HG02763 (cell line): ENCODE results near the gene SRD5A1.

Experiments used
- ATAC-seq: cut with Tn5 transposase; IDR thresholded peaks from one replicate; pipeline ENCODE4 v1.9.1; 2021; ENCODE audit warnings: mild to moderate bottlenecking, moderate library complexity; ENCODE audit not compliant: unreplicated experiment

Gene SRD5A1

DNA sequence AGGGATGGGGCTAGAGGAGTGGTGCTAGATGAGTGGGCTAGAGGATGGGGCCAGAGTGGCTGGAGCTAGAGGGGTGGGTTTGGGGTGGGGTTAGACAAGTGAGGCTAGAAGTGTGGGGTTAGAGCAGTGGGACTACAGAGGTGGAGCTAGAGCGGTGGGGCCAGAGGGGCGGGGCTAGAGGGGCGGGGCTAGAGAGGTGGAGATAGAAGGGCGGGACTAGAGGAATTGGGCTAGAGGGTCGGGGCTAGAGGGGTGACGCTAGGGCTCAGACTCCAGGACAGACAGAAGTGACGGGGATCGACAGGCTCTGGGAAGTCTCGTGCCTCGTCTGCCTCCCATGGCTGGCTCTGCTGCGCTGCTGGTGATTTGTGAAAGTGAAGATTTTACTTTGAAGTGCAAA, 49.0 kb downstream of the SRD5A1 start:
- ATAC-seq: no peak

DNA sequence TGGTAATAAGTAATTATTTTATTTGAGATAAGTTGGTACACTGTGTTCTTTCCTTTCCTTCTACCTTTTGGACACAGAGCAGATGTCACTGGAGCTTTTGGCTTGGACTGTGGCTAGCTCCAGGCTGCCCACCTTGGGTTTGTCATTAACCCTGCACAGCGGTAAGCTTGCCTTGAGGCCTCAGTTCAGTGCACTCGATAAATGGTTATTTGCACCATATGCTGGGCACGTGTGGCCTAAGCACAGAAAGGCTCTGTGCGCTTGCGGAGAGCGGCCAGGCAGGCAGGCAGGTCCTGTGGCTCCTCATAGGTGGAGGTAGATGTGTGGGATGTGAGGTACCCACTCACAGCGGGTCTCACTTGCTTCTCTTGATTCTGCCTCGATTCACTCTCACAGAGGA, 50.0 kb downstream of the SRD5A1 start:
- no peak for ATAC-seq

DNA sequence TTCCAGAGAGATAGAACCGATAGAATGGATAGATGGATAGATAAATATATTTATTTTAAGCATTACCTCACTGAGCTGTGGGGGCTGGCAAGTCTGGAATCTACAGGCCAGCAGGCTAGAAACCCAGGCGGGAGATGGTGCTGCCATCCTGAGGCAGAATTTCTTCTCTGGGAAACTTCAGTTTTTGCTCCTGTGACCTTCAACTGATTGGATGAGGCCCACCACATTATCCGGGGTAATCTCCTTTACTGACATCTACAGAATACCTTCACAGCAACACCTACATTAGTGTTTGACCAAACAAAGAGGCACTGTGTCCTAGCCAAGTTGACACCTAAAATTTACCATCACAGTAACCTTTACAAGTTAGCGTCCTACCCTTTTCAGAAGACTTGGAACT, 50.8 kb downstream of the SRD5A1 start:
- no peak for ATAC-seq

DNA sequence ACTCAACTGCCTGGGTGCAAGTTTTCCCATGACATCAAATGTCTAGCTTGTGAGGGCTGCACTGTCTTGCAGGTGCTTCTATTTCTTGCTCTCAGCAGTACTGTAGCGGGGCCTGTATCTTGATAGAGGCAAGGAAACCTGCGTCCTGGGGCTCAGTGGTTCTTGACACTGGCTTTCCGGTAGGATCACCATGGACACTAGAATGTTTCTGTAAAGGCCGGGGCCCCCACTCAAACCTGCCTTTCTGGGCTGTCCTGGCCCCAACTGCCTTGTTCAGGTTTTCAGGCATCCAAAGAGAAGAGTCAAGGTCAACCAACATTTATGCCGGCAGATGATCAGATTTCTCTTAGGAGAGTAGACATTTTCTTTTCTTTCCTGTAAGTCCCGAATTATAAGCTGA, 53.3 kb downstream of the SRD5A1 start:
- no peak for ATAC-seq

DNA sequence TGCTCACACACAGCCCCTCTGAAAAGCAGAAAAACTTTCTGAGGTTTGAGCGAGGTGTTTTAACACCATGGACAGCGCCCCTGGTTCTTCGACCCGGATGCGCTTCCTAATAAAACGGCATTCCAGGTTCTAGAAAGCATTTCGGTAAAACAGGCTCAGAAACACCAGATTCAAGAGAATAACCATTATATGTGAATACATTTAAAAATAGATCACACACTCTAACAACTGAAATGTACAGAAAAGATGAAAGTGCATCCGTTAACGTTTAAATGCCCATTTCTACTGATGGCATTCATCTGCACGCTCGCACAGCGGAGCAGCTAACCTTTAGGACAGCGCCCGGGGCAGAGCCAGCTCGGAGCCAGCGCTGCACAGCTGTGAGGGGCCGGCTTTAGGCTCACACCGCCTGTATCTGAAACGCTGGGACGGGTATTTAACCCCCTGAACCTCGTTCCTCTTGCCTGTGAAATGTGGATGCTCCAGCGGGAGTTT, 53.7 kb downstream of the SRD5A1 start:
- ATAC-seq: no peak

DNA sequence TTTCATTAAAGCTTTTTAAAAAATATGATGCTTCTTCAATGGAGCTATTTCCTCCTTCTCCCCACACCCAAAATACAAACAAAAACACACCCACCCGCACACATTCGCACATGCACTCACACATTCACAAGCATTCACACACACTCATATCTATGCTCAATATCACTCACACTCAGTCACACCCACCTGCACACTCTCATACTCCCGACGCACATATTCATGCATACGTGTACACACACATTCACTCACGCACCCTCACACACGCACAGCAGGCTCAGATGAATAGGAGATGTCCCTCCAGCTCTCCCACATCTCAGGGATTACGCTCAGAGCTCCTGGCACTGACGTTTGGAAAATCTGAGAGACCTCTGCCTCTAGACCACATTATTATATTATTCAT, 54.3 kb downstream of the SRD5A1 start:
- ATAC-seq: no peak

DNA sequence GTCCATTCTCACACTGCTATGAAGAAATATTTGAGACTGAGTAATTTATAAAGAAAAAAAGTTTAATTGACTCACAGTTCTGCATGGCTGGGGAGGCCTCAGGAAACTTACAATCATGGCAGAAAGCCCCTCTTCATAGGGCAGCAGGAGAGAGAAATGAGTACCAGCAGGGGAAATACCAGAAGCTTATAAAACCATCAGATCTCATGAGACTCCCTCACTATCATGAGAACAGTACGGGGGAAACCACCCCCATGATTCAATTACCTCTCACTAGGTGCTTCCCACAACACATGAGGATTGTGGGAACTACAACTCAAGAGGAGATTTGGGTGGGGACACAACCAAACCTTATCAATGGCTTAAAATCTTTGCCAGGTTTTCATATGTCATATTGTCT, 59.7 kb downstream of the SRD5A1 start:
- ATAC-seq: no peak

DNA sequence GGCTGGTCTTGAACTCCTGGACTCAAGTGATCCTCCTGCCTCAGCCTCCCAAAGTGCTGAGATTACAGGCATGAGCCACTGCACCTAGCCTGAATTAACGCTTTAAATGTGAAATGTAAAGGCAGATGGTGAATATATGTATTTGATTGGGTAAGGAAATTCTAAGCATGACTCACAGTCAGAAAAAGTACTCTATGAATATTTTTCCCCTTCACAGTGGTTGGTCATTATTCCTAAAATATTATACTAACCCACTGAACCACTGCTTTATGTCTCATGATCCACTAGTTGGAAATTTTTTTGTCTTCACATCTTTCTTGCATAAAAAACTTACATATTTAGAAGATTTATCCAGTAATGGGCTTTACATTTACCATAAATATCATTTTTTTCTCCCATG, 65.5 kb downstream of the SRD5A1 start:
- no peak for ATAC-seq

DNA sequence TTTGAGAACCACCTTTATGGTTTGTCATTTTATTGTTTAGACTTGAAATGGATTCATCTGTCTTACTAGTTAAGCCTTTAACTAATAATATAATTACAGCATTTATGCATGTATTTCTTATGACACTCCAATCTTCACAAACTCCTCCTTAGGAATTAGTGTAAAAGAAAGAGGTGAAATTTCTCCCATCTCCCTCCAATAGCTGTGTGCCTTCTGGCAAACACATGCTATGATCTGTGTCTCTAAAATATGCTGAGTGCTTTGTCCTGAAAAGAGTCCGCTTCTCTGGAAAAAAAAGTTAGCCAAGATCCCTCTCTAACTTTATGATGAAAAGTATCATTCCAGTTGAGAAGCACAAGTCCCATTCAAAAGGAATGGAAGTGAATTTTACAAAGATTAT, 66.1 kb downstream of the SRD5A1 start:
- no peak for ATAC-seq

DNA sequence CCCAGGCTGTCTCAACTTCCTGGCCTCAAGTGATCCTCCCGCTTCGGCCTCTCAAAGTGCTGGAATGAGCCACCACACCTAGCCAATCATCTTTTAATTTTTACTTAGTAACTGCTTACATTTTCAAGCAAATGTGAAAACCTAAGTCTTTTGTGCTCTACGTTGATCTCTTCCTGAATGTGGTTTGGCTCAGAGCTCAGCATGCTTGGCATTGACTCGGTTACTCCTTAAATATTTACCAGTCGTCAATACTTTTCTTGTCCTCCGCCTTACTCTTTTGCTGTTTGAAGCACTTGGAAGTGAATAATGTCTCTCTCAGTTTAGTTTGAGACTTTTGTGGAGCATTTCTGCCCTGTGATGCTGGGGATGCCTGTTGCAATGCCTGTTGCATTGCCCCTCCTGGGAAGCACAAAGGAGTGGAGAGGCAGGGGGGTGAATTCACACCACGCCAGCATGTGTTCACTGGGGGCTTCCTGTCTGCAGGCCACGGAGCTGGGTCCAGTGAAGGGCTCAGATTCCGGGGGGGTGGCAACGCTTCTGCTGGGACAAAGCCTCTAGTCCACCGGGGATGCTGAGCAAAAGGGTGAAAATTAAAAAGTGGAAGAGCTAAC, 66.9 kb downstream of the SRD5A1 start:
- no peak for ATAC-seq

DNA sequence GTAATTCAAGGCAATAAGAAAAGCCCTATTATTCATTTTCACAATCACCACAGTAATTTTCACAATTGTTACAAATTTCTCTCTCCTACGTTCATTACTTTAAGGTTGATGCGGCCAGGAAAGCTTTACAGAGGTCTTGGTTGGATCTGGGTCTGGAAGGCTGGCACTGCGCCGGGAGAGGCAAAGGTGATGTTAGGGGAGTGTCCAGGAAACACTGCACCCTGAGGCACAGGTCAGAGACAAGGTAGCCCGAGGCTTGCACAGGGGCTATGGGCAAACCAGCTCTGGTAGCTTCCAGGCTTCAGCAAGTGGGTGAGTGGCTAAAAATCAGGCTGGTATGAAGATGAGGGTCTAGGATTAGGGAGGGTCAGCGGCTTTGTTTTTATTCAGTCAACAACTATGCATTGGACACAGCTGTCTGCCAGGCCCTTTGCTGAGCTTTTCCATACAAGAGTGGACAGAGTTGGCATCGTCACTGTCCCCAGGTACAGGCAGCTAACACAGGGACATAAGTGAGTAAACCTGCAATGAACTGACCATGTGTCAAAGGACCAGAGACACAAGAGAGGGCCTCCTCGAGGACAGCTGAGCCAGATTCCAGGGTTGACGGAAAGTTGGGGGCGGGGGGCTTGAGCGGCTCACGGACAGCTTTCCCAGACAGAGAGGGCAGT, 67.6 kb downstream of the SRD5A1 start:
- no peak for ATAC-seq

DNA sequence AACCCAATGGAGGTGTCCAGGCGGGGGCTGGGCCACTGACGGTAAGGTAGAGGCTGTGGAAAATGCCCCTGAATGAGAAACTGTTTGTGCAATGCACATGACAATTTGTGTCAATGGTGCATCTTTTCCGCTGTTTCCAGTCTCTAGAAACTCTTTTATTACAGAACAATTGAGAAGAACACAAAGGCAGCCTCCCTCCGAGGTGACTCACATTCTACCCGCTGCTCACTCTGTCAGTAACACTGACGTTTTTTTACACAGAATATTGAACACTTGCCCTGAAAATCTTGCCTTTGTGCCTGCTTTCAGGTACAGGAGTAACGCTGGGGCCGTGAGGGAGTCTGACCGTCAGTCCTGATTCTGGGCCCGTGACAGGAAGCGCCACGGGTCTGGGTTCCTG, 68.3 kb downstream of the SRD5A1 start:
- ATAC-seq: no peak

DNA sequence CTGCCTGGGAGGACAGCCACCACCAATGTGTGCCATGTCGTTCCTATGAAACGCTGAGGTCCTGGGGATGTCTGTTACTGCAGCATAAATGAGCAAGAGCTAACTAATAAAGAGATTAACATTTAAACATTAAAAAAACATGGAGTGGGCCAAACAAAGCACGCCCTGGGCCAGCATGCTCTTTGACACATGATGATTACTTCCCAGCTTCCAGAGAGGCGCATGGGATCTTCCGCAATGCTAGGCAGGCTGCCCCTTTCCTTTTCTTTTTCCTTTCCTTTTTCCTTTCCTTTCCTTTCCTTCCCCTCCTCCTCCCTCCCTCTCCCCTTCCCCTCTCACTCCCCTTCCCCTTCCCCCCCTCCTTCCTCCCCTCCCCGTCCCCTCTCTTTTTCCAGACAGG, 69.4 kb downstream of the SRD5A1 start:
- ATAC-seq: no peak

DNA sequence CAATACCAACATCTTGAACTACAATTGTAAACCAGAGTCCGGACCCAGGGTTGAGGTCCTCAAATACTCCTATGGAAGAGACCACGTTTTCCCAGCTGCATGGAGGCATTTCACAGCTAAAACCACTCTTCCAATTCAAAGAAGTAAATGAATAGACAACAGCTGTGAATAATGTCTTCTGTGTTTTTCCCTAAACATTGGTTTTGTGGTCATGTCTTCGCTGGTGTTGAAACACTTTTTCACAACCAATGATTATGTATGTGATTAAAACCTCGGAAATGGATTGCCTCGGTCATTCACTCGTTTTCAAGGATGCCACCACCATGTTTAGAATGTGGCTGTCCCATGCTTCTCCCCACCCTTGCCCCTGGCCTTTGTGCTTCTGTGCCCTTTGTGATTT, 70.6 kb downstream of the SRD5A1 start:
- no peak for ATAC-seq

DNA sequence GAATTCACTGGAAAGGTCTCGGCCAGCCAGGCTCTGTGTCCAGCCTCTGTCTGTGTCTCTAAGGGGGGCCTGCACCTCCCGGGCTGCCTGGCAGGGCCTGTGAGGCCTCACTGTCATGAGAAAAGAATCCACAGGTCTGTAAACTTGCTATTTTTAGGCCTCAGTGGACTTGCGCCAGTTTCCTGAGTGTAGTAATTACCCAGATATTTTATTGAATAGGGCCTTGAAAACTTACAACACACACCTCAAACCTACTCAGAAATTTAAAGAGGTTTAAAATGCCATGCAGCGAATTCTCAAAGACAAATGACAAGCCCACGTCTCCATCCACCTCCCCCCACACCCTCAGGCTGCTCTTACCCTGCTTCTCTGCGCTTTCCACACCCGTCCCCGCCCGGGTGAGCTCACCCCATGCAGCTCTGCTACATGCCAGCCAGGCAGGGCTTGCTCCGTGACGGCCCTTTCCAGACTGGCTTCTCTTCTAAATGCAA, 71.2 kb downstream of the SRD5A1 start:
- no peak for ATAC-seq

DNA sequence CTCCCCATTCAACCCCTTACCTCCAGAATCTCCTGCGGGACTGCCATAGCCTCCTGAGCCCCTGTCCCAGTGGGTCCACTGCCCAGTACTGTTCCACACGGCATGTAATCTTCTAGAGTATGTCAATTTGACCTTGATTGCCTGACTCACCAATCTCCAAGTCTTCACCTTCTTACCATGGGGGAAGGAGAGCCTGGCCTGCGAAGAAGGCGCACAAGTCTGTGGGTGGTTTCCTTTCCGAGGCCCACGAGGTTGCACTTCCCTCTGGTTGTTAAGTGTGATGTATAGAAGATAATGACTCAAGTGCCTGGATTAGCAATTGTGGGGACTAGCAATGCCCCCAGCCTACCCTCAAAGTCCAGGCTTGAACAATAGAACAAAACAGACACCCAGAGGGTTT, 71.8 kb downstream of the SRD5A1 start:
- no peak for ATAC-seq

DNA sequence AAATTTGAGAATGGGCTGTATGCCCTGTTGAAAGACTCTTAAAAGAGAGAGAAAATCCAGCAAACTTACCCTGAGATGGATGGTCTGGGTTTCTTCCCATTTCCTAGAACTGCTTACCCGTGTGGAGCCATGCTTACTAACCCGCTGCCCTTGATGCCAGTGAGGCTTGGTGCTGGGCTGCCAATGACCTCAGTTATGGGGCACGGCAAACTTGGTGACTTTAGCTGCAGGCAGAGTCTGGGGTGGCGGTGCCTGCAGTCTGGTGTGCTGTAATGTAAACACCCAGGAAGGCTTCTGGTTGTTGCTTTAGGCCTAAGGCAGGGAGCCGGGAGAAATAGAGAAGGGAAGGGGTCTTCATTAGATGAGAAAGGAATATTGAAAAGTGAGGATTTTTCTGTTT, 72.7 kb downstream of the SRD5A1 start:
- ATAC-seq: no peak

DNA sequence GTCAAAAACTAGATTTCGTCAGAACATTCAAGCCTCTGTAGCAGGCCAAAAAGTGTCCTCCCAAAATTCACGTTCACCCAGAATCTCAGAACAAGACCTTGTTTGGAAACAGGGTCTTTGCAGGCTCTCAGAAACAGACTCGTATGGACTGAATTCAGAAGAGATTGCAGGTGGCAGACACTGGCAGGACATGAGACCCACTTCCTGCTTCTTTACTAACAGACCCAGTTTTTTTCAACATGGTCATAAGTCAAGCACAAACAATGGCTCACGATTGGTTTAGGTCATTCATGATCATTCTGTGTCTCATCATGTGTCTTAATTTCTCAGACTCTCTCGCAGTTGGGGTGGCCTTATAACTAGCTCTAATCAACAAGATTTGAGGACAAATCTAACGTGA, 74.6 kb downstream of the SRD5A1 start:
- ATAC-seq: no peak

DNA sequence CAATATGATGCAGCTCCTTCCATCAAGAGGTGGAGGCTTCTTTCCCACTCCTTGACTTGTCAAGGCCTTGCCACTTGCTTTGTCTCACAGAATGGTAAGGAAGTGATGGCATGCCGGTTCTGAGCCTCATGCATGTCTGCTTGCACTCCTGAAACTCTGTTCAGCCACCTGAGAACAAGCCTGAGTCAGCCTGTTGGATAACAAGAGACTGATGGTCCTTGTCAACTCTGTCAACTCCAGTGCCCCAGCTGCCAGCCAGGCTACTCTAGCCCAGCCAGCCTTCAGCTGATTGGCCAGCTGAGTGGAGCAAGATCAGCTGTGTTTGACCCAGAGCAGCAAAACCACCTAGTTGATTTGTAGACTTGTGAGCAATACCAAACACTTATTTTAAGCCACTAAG, 75.6 kb downstream of the SRD5A1 start:
- no peak for ATAC-seq

DNA sequence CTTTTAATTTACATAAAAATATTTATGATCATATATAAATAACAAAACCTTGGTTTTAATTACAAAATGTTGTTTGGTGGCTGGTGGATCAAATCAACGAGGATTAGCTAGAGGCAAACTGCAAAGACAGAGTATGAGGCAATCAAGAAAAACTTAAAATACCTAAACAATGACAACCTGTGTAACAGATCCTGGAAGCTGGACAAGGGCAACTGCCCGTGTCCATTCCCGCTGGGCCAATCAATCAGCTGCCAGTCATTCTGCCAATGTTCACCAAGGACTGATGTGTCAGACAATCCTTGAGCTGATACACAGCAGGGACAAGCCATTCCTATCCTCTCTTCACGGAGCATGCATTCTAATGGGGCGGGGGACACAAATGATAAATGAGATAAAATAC, 76.8 kb downstream of the SRD5A1 start:
- ATAC-seq: no peak

DNA sequence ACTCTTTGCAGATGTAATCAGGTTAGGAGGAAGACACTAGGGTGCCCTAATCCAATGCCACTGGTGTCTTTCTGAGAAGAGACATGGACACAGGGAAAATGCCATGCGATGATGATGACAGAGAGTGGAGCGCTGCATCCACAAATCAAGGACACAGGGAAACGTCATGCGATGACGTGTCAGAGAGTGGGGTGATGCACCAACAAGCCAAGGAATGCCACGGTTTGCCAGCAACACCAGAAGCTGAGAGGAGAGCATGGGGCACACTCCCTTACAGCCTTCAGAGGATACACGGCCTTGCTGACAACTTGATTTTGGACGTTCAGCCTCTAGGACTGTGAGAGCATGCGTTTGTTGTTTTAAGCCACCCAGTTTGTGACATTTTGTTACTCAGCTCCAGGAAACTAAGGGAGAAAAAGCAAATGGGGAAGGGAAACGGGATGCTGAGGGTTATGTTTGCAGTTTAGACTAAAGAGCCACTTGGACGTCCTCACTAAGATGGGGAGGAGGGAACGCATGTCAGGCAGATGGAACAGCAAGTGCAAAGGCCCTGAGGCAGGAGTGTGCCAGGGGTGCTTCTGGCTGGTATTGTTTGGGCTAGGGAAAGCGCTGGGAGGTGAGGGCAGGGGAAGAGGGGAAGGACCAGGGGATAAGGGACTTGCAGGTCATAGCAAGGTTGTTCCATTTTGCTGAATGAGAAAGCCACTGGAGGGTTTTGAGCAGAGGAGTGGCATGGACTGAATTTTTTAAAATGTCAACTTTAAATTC, 77.5 kb downstream of the SRD5A1 start:
- no peak for ATAC-seq
